ENCODE measurements around the gene NMNAT2.

NMNAT2 gene

GRCh38 chr1:183308719-183309118, 109.5 kb downstream of the NMNAT2 start:
- DNase-seq, result no peak

- DNase-seq, result no peak
Observed at GRCh38 chr1:183306317-183307042, 111.7 kb downstream of the NMNAT2 start.

GRCh38 chr1:183304440-183305107, 113.6 kb downstream of the NMNAT2 start:
- no peak for DNase-seq

- no peak for DNase-seq
Observed at GRCh38 chr1:183303901-183304300, 114.3 kb downstream of the NMNAT2 start.

GRCh38 chr1:183303323-183303645, 114.9 kb downstream of the NMNAT2 start:
- DNase-seq, result no peak

GRCh38 chr1:183302452-183303322, 115.5 kb downstream of the NMNAT2 start:
- no peak for DNase-seq

GRCh38 chr1:183301239-183301638, 116.9 kb downstream of the NMNAT2 start:
- no peak for DNase-seq

GRCh38 chr1:183300828-183301227, 117.4 kb downstream of the NMNAT2 start:
- DNase-seq, result no peak

- DNase-seq, result no peak
Observed at GRCh38 chr1:183300395-183300794, 117.8 kb downstream of the NMNAT2 start.

GRCh38 chr1:183296782-183297181, 121.4 kb downstream of the NMNAT2 start:
- no peak for DNase-seq

GRCh38 chr1:183295521-183295920, 122.7 kb downstream of the NMNAT2 start:
- DNase-seq, result no peak

GRCh38 chr1:183293876-183294275, 124.3 kb downstream of the NMNAT2 start:
- no peak for DNase-seq

- no peak for DNase-seq
Observed at GRCh38 chr1:183293241-183293640, 124.9 kb downstream of the NMNAT2 start.

GRCh38 chr1:183291802-183292514, 126.2 kb downstream of the NMNAT2 start:
- DNase-seq, result no peak

- DNase-seq, result no peak
Observed at GRCh38 chr1:183291216-183291762, 126.9 kb downstream of the NMNAT2 start.

- DNase-seq, result no peak
Observed at GRCh38 chr1:183290628-183291027, 127.6 kb downstream of the NMNAT2 start.

GRCh38 chr1:183289051-183289496, 129.1 kb downstream of the NMNAT2 start:
- DNase-seq, result no peak

GRCh38 chr1:183288583-183288982, 129.6 kb downstream of the NMNAT2 start:
- no peak for DNase-seq

- DNase-seq, result no peak
Observed at GRCh38 chr1:183287191-183287675, 130.9 kb downstream of the NMNAT2 start.

- DNase-seq, result no peak
Observed at GRCh38 chr1:183285746-183286145, 132.4 kb downstream of the NMNAT2 start.

- DNase-seq, result no peak
Observed at GRCh38 chr1:183285256-183285655, 132.9 kb downstream of the NMNAT2 start.

GRCh38 chr1:183284086-183284485, 134.1 kb downstream of the NMNAT2 start:
- no peak for DNase-seq

- no peak for DNase-seq
Observed at GRCh38 chr1:183283286-183283685, 134.9 kb downstream of the NMNAT2 start.
